Central memory CD8-positive, alpha-beta T cell (primary cell): Measurements from ENCODE around the gene PHC2.
"Not testable (repeated sequence)": the region's sequence is repeated elsewhere in the genome, so short reads cannot be mapped to it uniquely, and the experiment has no call there.

Experiments
- ATAC-seq: fragments of 150-1000 bp; cut with Tn5 transposase; replicated peaks from 2 replicates; pipeline ENCODE4 v1.10.0; 2022; ENCODE audit warnings: mild to moderate bottlenecking, moderate FRiP score, moderate number of reproducible peaks; ENCODE audit not compliant: poor library complexity, severe bottlenecking; ENCODE audit errors: extremely low read depth
- DNase-seq, 2 donors: peaks; one replicate each; pipeline ENCODE4 v3.0.0; 2021; ENCODE audit warnings: low spot score in 2 of 2
- H3K27ac Mint-ChIP-seq: one replicate; pipeline ENCODE4 v1.8.0; 2022; ENCODE audit warnings: low read depth, mild to moderate bottlenecking, moderate library complexity, mixed read lengths
- H3K27me3 Mint-ChIP-seq: one replicate; pipeline ENCODE4 v1.8.0; 2022; ENCODE audit warnings: mixed read lengths
- H3K36me3 Mint-ChIP-seq: one replicate; pipeline ENCODE4 v1.8.0; 2022; ENCODE audit warnings: mild to moderate bottlenecking, moderate library complexity, mixed read lengths; ENCODE audit not compliant: insufficient read depth
- H3K4me1 Mint-ChIP-seq: one replicate; pipeline ENCODE4 v1.8.0; 2022; ENCODE audit warnings: mixed read lengths
- H3K4me3 Mint-ChIP-seq: one replicate; pipeline ENCODE4 v1.8.0; 2022; ENCODE audit warnings: mild to moderate bottlenecking, moderate library complexity, mixed read lengths
- H3K9me3 Mint-ChIP-seq: one replicate; pipeline ENCODE4 v1.8.0; 2022; ENCODE audit warnings: mixed read lengths

Gene PHC2

GRCh38 chr1:33320619-33321165 lies 110.2 kb downstream of the PHC2 start, which contains the start of gene A3GALT2:
Gene A3GALT2, minus strand, starts transcription at chr1:33321098. Its CDS starts 0 bp downstream, at chr1:33321098.
- Mint-ChIP-seq H3K9me3 (no peaks in the 10 kb centered on the region), H3K4me1 (no peaks in the 10 kb centered on the region), H3K36me3 (peaks cover 20% of the 10 kb centered on the region), H3K4me3 (no peak within 1 kb of the TSS), H3K27ac (no peak within 1 kb of the TSS), H3K27me3 (no peaks in the 10 kb centered on the region)
- DNase-seq (no peak), ATAC-seq (no peak)

- H3K27ac Mint-ChIP-seq: no peak overlapping the region
- no peaks in the 10 kb centered on the region for H3K27me3 Mint-ChIP-seq
- H3K4me1 Mint-ChIP-seq: no peaks in the 10 kb centered on the region
- ATAC-seq: no peak
- peaks cover 18% of the 10 kb centered on the region for H3K36me3 Mint-ChIP-seq
- no peaks in the 10 kb centered on the region for H3K9me3 Mint-ChIP-seq
- no peak overlapping the region for H3K4me3 Mint-ChIP-seq
- no peak for DNase-seq
These were observed 110.8 kb downstream of the PHC2 start for GRCh38 chr1:33319949-33320618.

- Mint-ChIP-seq H3K9me3 (no peaks in the 10 kb centered on the region), H3K27me3 (peaks cover 6% of the 10 kb centered on the region), H3K36me3 (peaks cover 12% of the 10 kb centered on the region), H3K4me1 (no peaks in the 10 kb centered on the region), H3K4me3 (no peak overlapping the region), H3K27ac (no peak overlapping the region)
- DNase-seq (no peak), ATAC-seq (no peak)
These were observed 111.5 kb downstream of the PHC2 start for GRCh38 chr1:33319186-33319948.

- Mint-ChIP-seq H3K27ac (no peak overlapping the region), H3K9me3 (no peaks in the 10 kb centered on the region), H3K36me3 (peaks cover 7% of the 10 kb centered on the region), H3K4me3 (no peak overlapping the region), H3K4me1 (no peaks in the 10 kb centered on the region), H3K27me3 (peaks cover 9% of the 10 kb centered on the region)
- DNase-seq: no peak
- ATAC-seq: no peak
These were observed 112.9 kb downstream of the PHC2 start for GRCh38 chr1:33317946-33318345.

- peaks cover 5% of the 10 kb centered on the region for H3K36me3 Mint-ChIP-seq
- no peak overlapping the region for H3K4me3 Mint-ChIP-seq
- H3K27me3 Mint-ChIP-seq: peaks cover 9% of the 10 kb centered on the region
- no peaks in the 10 kb centered on the region for H3K4me1 Mint-ChIP-seq
- ATAC-seq (no peak), DNase-seq (no peak)
- no peaks in the 10 kb centered on the region for H3K9me3 Mint-ChIP-seq
- H3K27ac Mint-ChIP-seq: no peak overlapping the region
These were observed 113.5 kb downstream of the PHC2 start for GRCh38 chr1:33317354-33317753.

GRCh38 chr1:33316601-33317000 lies 114.3 kb downstream of the PHC2 start:
- no peak for DNase-seq
- H3K27me3 Mint-ChIP-seq: peaks cover 9% of the 10 kb centered on the region
- no peak for ATAC-seq
- H3K4me1 Mint-ChIP-seq: no peaks in the 10 kb centered on the region
- no peak overlapping the region for H3K27ac Mint-ChIP-seq
- peaks cover 4% of the 10 kb centered on the region for H3K36me3 Mint-ChIP-seq
- no peaks in the 10 kb centered on the region for H3K9me3 Mint-ChIP-seq
- H3K4me3 Mint-ChIP-seq: no peak overlapping the region

GRCh38 chr1:33314416-33314815 lies 116.5 kb downstream of the PHC2 start:
- Mint-ChIP-seq H3K9me3 (no peaks in the 10 kb centered on the region), H3K36me3 (no peaks in the 10 kb centered on the region), H3K27ac (no peak overlapping the region), H3K27me3 (peaks cover 9% of the 10 kb centered on the region), H3K4me3 (no peak overlapping the region), H3K4me1 (no peaks in the 10 kb centered on the region)
- ATAC-seq (no peak), DNase-seq (no peak)

- ATAC-seq (no peak), DNase-seq (no peak)
- Mint-ChIP-seq H3K4me1 (no peaks in the 10 kb centered on the region), H3K27ac (no peak overlapping the region), H3K9me3 (no peaks in the 10 kb centered on the region), H3K27me3 (peaks cover 9% of the 10 kb centered on the region), H3K36me3 (no peaks in the 10 kb centered on the region), H3K4me3 (no peak overlapping the region)
These were observed 118.5 kb downstream of the PHC2 start for GRCh38 chr1:33312413-33312749.

- ATAC-seq (no peak), DNase-seq (no peak)
- no peaks in the 10 kb centered on the region for H3K36me3 Mint-ChIP-seq
- no peak overlapping the region for H3K27ac Mint-ChIP-seq
- H3K4me3 Mint-ChIP-seq: no peak overlapping the region
- no peaks in the 10 kb centered on the region for H3K9me3 Mint-ChIP-seq
- no peaks in the 10 kb centered on the region for H3K4me1 Mint-ChIP-seq
- H3K27me3 Mint-ChIP-seq: peaks cover 9% of the 10 kb centered on the region
These were observed 119.0 kb downstream of the PHC2 start for GRCh38 chr1:33311706-33312412.

- peaks cover 9% of the 10 kb centered on the region for H3K27me3 Mint-ChIP-seq
These were observed 120.2 kb downstream of the PHC2 start for GRCh38 chr1:33310702-33311101.

GRCh38 chr1:33309351-33309750 lies 121.5 kb downstream of the PHC2 start:
- not testable (repeated sequence) for H3K4me3 Mint-ChIP-seq, DNase-seq, ATAC-seq, H3K36me3 Mint-ChIP-seq, H3K4me1 Mint-ChIP-seq, H3K9me3 Mint-ChIP-seq, H3K27me3 Mint-ChIP-seq, H3K27ac Mint-ChIP-seq

More at GRCh38 chr1:33310702-33311101, 120.2 kb downstream of the PHC2 start:
- no peaks in the 10 kb centered on the region for H3K4me1 Mint-ChIP-seq
- no peak overlapping the region for H3K4me3 Mint-ChIP-seq
- H3K27ac Mint-ChIP-seq: no peak overlapping the region
- DNase-seq: no peak
- no peaks in the 10 kb centered on the region for H3K36me3 Mint-ChIP-seq
- no peaks in the 10 kb centered on the region for H3K9me3 Mint-ChIP-seq
- no peak for ATAC-seq

- Mint-ChIP-seq H3K9me3 (no peaks in the 10 kb centered on the region), H3K36me3 (no peaks in the 10 kb centered on the region), H3K27ac (no peak overlapping the region), H3K27me3 (no peaks in the 10 kb centered on the region), H3K4me1 (peaks cover 10% of the 10 kb centered on the region), H3K4me3 (no peak overlapping the region)
- ATAC-seq (no peak), DNase-seq (no peak)
These were observed 123.4 kb downstream of the PHC2 start for GRCh38 chr1:33307494-33307864.
